Activated naive CD4-positive, alpha-beta T cell treated with anti-CD3 and anti-CD28 coated beads, Interleukin-2, amount 50 U/mL, for 16 hours (primary cell): ENCODE data around the gene OR10A2.
"Not testable (repeated sequence)": the region's sequence is repeated elsewhere in the genome, so short reads cannot be mapped to it uniquely, and the experiment has no call there.

Experiments
- DNase-seq: peaks from one replicate; pipeline ENCODE4 v3.0.0-alpha.2; 2020

OR10A2 gene

DNA sequence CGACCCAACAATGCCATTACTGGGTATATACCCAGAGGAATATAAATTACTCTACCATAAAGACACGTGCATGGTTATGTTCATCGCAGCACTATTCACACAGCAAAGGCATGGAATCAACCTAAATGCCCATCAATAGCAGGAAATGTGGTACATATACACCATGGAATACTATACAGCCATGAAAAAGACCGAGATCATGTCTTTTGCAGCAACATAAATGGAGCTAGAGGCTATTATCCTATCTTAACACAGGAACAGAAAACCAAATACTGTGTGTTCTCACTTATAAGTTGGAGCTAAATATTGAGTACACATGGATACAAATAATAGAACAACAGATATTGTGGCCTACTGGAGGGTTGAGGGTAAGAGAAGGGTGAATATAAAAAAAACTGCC, 26.0 kb downstream of the OR10A2 start:
- DNase-seq: no peak

DNA sequence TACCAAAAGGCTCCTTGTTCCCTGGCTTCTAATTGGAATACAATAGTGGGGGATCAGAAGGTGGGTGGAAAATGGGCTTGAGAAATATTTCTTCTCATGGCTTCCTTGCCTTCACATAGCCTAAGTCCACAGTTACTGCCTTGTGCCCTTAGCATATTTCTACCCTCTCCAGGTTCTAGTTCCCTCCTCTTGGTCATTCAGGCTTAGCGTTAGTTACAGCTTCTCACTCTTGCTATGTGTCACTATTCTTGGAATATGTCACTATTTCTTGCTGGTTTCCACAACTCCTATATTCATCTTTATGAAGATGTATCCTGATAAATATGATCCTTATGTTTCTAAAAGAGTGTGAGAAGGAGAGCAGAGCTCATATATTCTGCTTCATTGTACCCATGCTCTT, 27.0 kb downstream of the OR10A2 start:
- no peak for DNase-seq

DNA sequence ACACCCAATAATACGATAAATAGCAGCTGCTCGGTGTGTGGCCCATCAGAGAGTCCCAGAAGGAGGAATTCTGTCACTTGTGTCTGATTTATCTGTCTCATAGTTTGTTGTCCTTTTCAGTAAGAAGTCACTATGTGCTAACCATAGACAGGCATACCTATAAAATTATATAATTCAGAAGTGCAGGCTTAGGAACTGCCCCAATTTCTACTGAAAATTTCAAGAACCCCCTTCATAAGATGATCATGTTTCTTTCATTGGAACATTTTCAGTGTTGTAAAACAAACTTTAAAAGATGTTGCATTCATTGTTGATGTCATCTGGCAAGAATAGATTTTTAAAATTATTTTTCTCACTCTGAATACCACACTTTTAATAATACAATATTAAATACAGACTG, 29.5 kb downstream of the OR10A2 start, which contains the start of gene OR2D2:
Gene OR2D2, minus strand, starts transcription at position 101 of the 400 bp plus-strand sequence. Its CDS starts 0 bp downstream, at position 101.
- DNase-seq: no peak

DNA sequence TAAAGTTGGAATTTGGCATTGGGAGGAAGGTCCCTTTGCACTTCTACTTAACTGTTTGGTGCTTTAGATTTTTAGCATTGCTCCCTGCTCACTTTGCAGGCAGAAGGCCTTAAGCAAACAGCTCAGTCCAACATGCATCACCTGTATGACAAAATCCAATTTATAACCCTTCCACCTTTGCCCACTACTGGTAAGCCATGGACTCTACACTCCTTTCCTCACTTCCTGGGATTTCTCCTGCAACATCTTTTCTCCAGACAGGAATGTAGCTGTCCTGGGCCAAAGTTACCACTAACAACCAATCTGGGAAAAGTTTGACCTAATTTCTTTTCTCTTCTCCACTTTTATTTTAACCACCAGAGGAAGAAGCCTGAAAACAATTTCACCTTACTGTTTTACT, 31.2 kb downstream of the OR10A2 start:
- DNase-seq: no peak

DNA sequence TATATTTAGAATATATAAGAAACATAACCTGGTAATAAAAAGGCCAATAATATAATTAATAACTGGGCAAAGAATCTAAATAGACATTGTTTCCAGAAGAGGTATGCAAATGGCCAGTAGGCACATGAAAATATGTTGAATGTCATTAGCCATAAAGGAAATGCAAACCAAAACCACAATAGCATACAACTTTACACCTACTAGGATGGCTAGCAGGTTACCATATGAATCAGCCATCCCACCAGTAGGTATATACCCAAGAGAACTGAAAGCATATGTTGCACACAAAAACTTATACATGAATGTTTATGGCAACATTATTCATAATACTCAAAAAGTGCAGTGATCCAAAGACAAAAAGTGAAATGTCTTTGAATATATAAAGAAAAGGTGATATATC, 32.2 kb downstream of the OR10A2 start:
- DNase-seq: no peak

DNA sequence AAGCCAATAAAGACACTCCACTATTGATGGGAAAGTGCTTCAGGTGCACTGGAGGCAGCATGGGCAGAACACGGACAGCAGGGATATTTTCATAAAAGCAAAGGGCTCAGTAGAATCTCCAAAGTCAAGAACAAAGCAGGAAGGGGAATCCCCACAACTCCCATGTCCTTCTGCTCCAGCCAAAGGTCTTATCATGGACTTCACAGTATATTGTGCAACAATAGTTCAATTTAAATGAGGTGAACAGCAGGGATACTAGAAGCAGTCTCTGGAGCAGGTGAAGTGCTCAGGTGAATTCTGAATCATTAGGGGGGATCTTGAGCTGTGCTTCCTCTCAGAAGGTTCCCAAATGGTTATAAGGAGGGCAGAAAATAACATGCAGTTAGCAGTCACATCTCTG, 36.1 kb downstream of the OR10A2 start:
- DNase-seq: no peak

DNA sequence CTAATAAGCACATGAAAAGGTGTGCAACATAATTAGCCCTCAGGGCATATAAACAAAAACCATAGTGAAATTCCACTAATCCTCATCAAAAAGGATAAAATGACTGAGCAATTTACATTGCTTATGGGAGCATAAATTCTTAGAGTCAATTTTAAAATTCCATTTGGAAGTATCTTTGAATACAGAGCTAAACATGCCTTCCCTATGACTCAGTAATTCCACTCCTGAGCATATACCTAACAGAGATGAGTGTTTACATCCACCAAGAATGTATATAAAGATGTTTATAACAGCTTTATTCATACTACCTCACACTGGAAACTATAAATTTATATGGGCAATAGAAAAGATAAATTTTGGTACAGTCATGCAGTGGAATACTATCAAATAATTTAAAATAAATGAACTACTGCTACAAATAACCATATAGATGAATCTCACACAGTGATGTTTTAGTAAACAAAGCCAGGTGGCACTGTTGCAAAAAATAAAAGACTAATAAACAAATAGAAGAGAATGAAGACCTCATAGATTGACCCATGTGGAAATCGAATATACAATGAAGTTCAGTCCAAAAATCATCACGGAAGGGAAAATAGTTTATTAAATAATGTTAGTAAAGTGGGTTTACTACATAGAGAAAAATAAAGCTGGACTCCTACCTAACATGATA, 37.6 kb downstream of the OR10A2 start:
- DNase-seq: no peak

DNA sequence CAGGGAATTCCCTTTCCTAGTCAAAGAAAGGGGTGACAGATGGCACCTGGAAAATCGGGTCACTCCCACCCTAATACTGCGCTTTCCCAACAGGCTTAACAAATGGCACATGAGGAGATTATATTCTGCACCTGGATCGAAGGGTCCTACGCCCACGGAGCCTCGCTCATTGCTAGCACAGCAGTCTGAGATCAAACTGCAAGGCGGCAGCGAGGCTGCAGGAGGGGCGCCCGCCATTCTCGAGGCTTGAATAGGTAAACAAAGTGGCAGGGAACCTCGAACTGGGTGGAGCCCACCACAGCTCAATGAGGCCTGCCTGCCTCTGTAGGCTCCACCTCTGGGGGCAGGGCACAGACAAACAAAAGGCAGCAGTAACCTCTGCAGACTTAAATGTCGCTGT, 41.9 kb downstream of the OR10A2 start:
- not testable (repeated sequence) for DNase-seq

DNA sequence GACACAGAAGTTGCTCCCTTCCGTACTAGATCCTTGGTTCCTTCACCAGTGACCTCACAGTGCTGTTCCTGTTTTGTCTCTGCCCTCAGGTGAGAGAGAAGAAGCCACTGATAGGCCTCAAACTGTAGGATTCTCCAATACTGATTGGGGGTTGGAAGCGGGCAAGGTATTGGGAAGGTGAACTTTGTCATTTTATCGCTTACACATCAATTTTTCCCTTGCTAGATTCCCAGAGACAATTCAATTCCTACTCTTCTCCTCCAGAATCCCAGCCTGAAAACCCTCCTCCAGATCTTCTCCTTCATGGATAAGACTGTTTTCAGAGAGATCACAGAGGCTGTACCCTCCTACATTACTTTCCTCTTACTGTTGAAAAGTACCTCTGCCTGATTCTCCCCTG, 48.5 kb downstream of the OR10A2 start:
- no peak for DNase-seq

DNA sequence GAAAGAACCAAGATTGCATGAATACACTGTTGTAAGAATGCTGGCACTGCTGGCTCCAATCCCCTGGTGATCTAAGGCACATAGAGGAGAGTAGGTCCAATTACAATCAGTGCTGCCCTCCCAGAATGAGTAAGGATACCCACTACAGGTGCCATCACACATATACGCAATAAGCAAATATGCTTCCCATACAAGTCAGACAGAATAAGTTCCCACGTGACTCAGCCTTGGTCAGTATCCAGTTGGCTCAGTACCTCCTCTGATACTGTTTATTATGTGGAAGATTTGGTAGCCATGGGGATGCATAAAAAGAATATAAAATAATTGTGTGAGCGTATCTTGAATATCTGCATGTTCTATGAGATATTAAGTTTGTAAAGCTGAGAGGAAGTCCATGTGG, 49.1 kb downstream of the OR10A2 start:
- DNase-seq: no peak

DNA sequence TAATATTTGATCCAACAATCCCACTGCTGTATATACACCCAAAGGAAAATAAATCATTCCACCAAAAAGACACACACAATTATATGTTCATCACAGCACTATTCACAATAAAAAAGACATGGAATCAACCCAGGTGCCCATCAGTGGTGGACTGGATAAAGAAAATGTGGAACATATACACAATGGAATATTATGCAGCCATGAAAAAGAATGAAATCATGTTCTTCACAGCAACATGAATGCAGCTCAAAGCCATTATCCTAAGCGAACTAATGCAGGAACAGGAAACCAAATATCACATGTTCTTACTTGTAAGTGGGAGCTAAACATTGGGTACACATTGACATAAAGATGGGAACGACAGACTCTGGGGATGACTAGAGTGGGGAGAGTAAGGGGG, 56.8 kb downstream of the OR10A2 start:
- no peak for DNase-seq

DNA sequence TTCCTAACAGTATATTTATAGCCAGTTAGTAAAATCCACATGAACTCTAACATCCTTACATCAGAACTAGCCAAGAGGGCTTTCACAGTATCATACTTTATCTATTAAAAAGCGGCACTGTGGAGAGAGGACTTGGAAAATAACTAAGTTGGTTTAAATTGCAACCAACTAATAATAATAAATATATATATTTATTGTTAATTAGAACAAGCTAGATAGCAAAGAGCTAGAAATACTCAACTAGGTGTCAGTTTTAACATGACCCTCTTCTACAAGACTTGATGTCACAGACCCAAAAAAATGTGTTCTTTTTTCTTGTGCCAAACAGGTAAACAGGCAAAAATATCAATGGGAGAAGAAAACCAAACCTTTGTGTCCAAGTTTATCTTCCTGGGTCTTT, 57.8 kb downstream of the OR10A2 start, which contains the start of gene OR2D3:
Gene OR2D3, plus strand, starts transcription at position 301 of the 400 bp plus-strand sequence. Its CDS starts 0 bp downstream, at position 301.
- no peak for DNase-seq
